Neutrophil (primary cell): Measurements from ENCODE around the gene TMEM214.
"Not testable (repeated sequence)": the region's sequence is repeated elsewhere in the genome, so short reads cannot be mapped to it uniquely, and the experiment has no call there.

Experiments used
- H3K27ac ChIP-seq: fragments of 200-600 bp; sonication (generic); 2 replicates; pipeline ENCODE4 v1.5.1; 2016; ENCODE audit warnings: mild to moderate bottlenecking, moderate library complexity
- H3K27me3 ChIP-seq: fragments of 200-600 bp; sonication (generic); 2 replicates; pipeline ENCODE4 v1.6.0; 2016; ENCODE audit warnings: mild to moderate bottlenecking
- H3K36me3 ChIP-seq: fragments of 200-600 bp; sonication (generic); 2 replicates; pipeline ENCODE4 v1.5.1; 2017
- H3K4me1 ChIP-seq, 2 experiments: fragments of 200-600 bp in 1 of 2; sonication (generic) in 1 of 2; 1 replicate in 1 of 2; 2 replicates in 1 of 2; pipeline versions ENCODE4 v1.5.1 to v1.6.1; 2013 to 2016; ENCODE audit warnings: low read depth in 1 of 2, low read length in 1 of 2, mild to moderate bottlenecking in 1 of 2, moderate library complexity in 1 of 2; ENCODE audit not compliant: control insufficient read depth in 1 of 2, insufficient read depth in 1 of 2
- H3K4me3 ChIP-seq, 2 experiments: fragments of 200-600 bp in 1 of 2; sonication (generic) in 1 of 2; 1 replicate in 1 of 2; 2 replicates in 1 of 2; pipeline ENCODE4 v1.5.1; 2013 to 2016; ENCODE audit warnings: low read depth in 1 of 2, low read length in 1 of 2, mild to moderate bottlenecking in 1 of 2, moderate library complexity in 1 of 2
- H3K9me3 ChIP-seq: fragments of 200-600 bp; sonication (generic); 2 replicates; pipeline ENCODE4 v1.5.1; 2016
- TF ChIP-seq, protein P1 (sequence below): fragments of 200-600 bp; sonication (generic); IDR thresholded peaks from 2 replicates; pipeline ENCODE4 v1.5.1; 2016; ENCODE audit warnings: antibody characterized with exemption

The TMEM214 gene

DNA sequence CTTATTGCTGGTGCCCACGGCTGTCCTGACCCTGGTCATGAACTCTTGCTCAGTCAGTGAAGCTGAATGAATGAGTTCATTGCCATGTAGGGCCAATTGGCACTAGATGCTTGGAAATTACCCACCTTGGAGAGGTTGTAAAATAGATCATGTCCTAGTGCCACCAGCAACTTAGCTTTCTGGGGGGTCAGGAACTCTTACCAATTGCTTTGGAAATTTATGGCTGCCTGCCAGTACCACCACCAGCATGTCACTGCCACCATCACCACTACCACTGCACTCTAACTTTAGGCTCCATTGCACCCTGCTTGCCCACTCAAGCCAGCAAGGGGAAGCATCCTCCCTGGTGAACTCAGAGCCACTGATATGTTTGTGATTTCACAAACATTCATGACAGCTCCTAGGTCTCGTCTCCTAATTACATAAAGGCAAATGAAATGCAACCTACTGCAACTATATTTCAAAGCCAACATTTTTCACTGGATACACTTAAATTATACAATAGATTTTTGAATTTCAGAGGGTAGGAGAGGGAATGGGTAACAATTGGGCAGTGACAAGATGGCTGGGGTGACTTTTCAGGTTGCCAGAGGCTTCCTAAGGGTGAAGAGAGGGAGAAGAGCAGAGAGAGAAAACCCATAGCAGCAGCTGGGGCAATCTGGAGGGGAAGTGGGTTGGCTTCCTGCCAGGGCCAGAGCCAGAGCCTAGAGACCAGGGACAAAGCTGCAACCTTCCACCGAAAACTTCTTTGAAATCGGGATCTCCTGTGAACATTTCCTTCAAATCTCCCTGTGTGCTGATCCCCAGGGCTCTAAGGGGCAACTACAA lies 42.2 kb downstream of the TMEM214 start:
- no peaks in the 10 kb centered on the region for H3K9me3 ChIP-seq
- H3K27me3 ChIP-seq = peaks cover 17% of the 10 kb centered on the region
- peaks cover 65 to 77% of the 10 kb centered on the region in 2 experiments for H3K4me1 ChIP-seq
- H3K36me3 ChIP-seq = no peaks in the 10 kb centered on the region
- TF ChIP-seq, protein P1, sequence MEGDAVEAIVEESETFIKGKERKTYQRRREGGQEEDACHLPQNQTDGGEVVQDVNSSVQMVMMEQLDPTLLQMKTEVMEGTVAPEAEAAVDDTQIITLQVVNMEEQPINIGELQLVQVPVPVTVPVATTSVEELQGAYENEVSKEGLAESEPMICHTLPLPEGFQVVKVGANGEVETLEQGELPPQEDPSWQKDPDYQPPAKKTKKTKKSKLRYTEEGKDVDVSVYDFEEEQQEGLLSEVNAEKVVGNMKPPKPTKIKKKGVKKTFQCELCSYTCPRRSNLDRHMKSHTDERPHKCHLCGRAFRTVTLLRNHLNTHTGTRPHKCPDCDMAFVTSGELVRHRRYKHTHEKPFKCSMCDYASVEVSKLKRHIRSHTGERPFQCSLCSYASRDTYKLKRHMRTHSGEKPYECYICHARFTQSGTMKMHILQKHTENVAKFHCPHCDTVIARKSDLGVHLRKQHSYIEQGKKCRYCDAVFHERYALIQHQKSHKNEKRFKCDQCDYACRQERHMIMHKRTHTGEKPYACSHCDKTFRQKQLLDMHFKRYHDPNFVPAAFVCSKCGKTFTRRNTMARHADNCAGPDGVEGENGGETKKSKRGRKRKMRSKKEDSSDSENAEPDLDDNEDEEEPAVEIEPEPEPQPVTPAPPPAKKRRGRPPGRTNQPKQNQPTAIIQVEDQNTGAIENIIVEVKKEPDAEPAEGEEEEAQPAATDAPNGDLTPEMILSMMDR = no peak
- no peak overlapping the region for H3K4me3 ChIP-seq
- peak overlapping the region; percentile 51 for H3K27ac ChIP-seq

DNA sequence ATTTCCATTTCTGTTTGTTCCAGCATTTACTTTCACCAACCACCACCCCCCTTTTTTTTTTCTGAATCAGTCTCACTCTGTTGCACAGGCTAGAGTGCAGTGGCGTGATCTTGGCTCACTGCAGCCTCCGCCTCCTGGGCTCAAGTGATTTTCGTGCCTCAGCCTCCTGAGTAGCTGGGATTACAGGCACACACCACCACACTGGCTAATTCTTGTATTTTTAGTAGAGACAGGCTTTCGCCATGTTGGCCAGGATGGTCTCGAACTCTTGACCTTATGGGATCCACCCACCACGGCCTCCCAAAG lies 42.8 kb downstream of the TMEM214 start:
- H3K36me3 ChIP-seq, H3K4me3 ChIP-seq, H3K9me3 ChIP-seq: not testable (repeated sequence)
- H3K4me1 ChIP-seq = peaks cover 62 to 77% of the 10 kb centered on the region in 2 experiments
- peaks cover 17% of the 10 kb centered on the region for H3K27me3 ChIP-seq
- peak overlapping the region; percentile 51 for H3K27ac ChIP-seq

DNA sequence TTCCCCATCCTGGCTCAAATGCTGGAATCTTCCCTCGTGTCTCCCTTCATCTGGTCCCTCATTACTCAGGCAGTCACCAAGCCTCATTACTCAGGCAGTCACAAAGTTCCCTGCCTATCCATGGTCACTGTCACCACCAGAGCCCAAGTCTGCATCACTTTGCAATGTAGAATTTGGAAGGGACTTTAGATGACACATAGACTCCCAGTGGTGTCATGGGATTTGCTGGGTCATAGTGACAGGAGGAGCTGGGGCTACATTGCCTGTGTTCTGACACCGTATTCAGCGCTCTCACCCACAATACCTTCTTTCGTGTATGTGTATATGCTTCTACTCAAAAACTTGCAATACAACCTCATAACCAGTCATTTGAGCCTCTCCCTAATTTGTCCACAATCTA lies 43.6 kb downstream of the TMEM214 start:
- H3K27me3 ChIP-seq = peaks cover 17% of the 10 kb centered on the region
- TF ChIP-seq, protein P1 = no peak
- no peaks in the 10 kb centered on the region for H3K9me3 ChIP-seq
- peaks cover 63 to 77% of the 10 kb centered on the region in 2 experiments for H3K4me1 ChIP-seq
- no peak overlapping the region for H3K4me3 ChIP-seq
- no peak overlapping the region for H3K27ac ChIP-seq
- no peaks in the 10 kb centered on the region for H3K36me3 ChIP-seq

DNA sequence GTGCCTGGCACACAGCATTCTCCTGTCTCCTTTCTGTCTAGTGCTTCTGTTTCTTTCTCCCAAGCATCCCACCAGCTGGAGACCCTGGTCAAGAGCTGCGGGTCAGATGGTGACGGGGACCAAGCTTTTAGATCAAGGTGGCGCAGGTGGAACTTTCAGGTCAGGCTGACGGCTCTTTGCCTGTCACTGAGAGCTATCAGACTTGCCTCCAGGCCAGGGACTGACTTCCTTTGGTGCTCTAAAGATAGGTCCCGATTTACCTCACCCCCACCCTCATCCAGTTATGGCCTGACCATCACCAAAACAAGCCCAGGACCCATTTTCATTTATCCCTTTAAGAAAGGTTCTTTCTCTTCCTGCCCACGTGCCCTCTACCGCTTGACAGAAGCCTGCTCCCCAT lies 44.5 kb downstream of the TMEM214 start:
- no peaks in the 10 kb centered on the region for H3K9me3 ChIP-seq
- no peak overlapping the region for H3K4me3 ChIP-seq
- TF ChIP-seq, protein P1 = no peak
- no peaks in the 10 kb centered on the region for H3K36me3 ChIP-seq
- H3K27me3 ChIP-seq = peaks cover 17% of the 10 kb centered on the region
- H3K4me1 ChIP-seq = peaks cover 66 to 81% of the 10 kb centered on the region in 2 experiments
- H3K27ac ChIP-seq = no peak overlapping the region

DNA sequence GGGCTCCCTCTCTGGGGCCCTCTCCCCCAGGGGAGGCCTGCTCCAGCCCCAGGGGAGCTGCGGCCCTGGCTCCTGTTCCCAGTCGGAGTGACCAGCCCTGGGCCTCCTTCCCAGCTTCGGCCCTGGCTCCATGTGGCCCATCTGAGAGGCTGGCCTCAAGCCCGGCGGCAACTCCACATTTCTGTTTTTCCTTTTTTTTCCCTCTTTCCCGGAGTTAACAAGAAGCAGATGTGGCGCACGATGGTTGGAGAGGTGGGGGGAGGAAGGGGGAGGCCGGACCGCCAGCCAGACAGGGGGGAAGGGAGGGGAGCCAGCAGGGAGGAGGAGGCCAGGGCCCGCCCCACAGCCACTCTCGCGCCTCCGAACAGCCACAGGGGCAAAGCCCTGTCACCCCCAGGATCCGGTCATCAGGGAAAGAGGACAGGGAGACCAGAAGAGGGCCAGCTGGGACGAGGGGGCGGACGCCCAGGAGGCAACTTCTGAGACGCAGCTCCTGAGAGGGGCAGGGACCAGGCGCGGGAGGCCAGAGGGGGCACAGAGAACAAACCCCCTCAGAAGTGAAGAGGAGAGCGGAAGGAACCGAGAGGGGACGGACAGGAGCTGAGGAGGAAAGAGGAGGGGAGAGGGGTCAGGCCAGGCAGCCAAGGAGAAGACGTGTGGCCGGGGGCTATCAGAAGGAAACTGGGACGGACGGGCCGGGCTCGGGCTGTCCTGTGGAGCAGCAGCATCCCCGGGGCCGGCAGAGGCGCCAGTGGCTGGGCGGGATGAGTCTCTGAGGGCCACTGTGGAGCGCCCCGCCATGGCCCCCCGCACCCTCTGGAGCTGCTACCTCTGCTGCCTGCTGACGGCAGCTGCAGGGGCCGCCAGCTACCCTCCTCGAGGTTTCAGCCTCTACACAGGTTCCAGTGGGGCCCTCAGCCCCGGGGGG lies 45.8 kb downstream of the TMEM214 start, which contains the start of gene EMILIN1:
EMILIN1 (plus strand) TSS at position 349 of the 928 bp plus-strand sequence; CDS start at position 800, 451 bp downstream.
- H3K27me3 ChIP-seq = peaks cover 17% of the 10 kb centered on the region
- no peaks in the 10 kb centered on the region for H3K36me3 ChIP-seq
- no peak within 1 kb of the TSS for H3K4me3 ChIP-seq
- H3K27ac ChIP-seq = no peak within 1 kb of the TSS
- TF ChIP-seq, protein P1 = no peak
- no peaks in the 10 kb centered on the region for H3K9me3 ChIP-seq
- H3K4me1 ChIP-seq = peaks cover 73 to 76% of the 10 kb centered on the region in 2 experiments
